Gastroesophageal sphincter (tissue), 4 donors: Measurements from ENCODE around the gene SEC31B. TPM values are rescaled to one million over a fixed set of nuclear protein-coding genes. Genes with fewer than 3 reads are reported as not detected.

ENCODE experiments used
- ATAC-seq: fragments of 150-250 bp; one replicate; pipeline ENCODE4 v1.9.1; 2016; ENCODE audit warnings: mild to moderate bottlenecking, moderate library complexity
- H3K27ac ChIP-seq, 4 donors: fragments of 200-600 bp; sonication (generic) in 3 of 4; 1 replicate in 3 of 4; 2 replicates in 1 of 4; pipeline ENCODE4 v1.5.1; 2016 to 2019
- H3K27me3 ChIP-seq: fragments of 200-600 bp; sonication (generic); one replicate; pipeline ENCODE4 v1.5.1; 2019
- H3K36me3 ChIP-seq, 2 donors: fragments of 200-600 bp; sonication (generic); one replicate each; pipeline ENCODE4 v1.5.1; 2019; ENCODE audit warnings: control low read depth in 1 of 2
- H3K4me1 ChIP-seq, 3 donors: fragments of 200-600 bp; sonication (generic); 1 replicate in 2 of 3; 2 replicates in 1 of 3; pipeline ENCODE4 v1.5.1; 2016 to 2019; ENCODE audit warnings: control low read depth in 2 of 3
- H3K4me3 ChIP-seq, 2 donors: fragments of 200-600 bp; sonication (generic); one replicate each; pipeline ENCODE4 v1.5.1; 2019; ENCODE audit warnings: mild to moderate bottlenecking in 1 of 2, moderate library complexity in 1 of 2
- H3K9me3 ChIP-seq, 3 donors: fragments of 200-600 bp; sonication (generic); one replicate each; pipeline ENCODE4 v1.5.1; 2017 to 2019; ENCODE audit warnings: control low read depth in 2 of 3
- EP300 ChIP-seq: sonication (generic); formaldehyde crosslinking; IDR thresholded peaks from one replicate; pipeline ENCODE4 v1.6.1; 2017; ENCODE audit warnings: antibody characterized with exemption, mild to moderate bottlenecking
- POLR2A ChIP-seq, 2 donors: fragments of 450-650 bp; IDR thresholded peaks; one replicate each; pipeline ENCODE4 v1.6.1; 2017; ENCODE audit warnings: antibody characterized with exemption in 2 of 2, mild to moderate bottlenecking in 2 of 2, moderate library complexity in 1 of 2
- POLR2AphosphoS5 ChIP-seq: sonication (generic); formaldehyde crosslinking; IDR thresholded peaks from one replicate; pipeline ENCODE4 v1.6.1; 2017; ENCODE audit warnings: antibody characterized with exemption
- WGBS, 2 donors: methylation state at CpG; one replicate each; pipeline ENCODE4 v1.1.5; 2018; ENCODE audit warnings: low coverage in 1 of 2; 5-methylcytosine and 5-hydroxymethylcytosine counted together
- total RNA-seq, 4 donors: library from RNA; depleted of rRNA; stranded (reverse); fragments of >200 nt; gene quantifications; one replicate each; pipeline ENCODE4 v1.1.0, GENCODE V29; 2016
- TF ChIP-seq, protein P1 (sequence below), 4 experiments: fragments of 200-600 bp in 2 of 4; fragments of 450-650 bp in 2 of 4; sonication (generic) in 1 of 4; IDR thresholded peaks; one replicate each; pipeline ENCODE4 v1.5.1; 2017 to 2019; ENCODE audit warnings: antibody characterized with exemption in 4 of 4, mild to moderate bottlenecking in 2 of 4, moderate library complexity in 2 of 4

The SEC31B gene
- total RNA-seq, 4 donors from 2014 or later, result 1.1 to 10.7 (median 6.3) TPM

DNA sequence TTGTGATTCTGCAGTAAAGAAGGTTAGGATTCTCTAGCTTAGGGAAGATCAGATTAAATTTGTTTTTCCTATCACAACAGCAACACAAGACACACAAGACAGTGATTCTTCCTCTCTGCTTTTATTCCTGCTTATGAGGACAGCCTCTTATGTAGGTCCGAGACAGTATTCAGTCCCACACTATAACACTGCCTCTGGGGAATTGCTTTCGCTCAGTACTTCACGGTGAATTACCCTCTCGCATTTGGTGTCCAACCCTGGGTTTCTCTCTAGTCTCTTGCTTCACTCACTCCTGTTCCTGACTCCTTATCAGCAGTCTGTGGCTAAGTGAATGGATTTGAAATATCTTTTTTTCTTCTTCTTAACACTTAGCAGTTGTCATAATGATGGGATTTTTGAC lies 17.8 kb upstream of the SEC31B start:
- Histone ChIP-seq H3K9me3 (no peaks in the 10 kb centered on the region), H3K4me1 (peaks cover 0 to 40% (median 19%) of the 10 kb centered on the region in 3 donors), H3K4me3 (no peak overlapping the region), H3K27me3 (no peaks in the 10 kb centered on the region), H3K36me3 (peaks cover 0 to 52% of the 10 kb centered on the region in 2 donors), H3K27ac (no peak overlapping the region)
- TF ChIP-seq POLR2A (IDR thresholded peaks at IDR 0.05) (no peak), POLR2AphosphoS5 (no peak), EP300 (no peak)
- TF ChIP-seq, protein P1, sequence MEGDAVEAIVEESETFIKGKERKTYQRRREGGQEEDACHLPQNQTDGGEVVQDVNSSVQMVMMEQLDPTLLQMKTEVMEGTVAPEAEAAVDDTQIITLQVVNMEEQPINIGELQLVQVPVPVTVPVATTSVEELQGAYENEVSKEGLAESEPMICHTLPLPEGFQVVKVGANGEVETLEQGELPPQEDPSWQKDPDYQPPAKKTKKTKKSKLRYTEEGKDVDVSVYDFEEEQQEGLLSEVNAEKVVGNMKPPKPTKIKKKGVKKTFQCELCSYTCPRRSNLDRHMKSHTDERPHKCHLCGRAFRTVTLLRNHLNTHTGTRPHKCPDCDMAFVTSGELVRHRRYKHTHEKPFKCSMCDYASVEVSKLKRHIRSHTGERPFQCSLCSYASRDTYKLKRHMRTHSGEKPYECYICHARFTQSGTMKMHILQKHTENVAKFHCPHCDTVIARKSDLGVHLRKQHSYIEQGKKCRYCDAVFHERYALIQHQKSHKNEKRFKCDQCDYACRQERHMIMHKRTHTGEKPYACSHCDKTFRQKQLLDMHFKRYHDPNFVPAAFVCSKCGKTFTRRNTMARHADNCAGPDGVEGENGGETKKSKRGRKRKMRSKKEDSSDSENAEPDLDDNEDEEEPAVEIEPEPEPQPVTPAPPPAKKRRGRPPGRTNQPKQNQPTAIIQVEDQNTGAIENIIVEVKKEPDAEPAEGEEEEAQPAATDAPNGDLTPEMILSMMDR (IDR thresholded peaks at IDR 0.05), result no peak
- no peak for ATAC-seq
- 76 to 85% methylated on average over 2 to 3 of the region's 4 CpGs for WGBS, 2 donors

DNA sequence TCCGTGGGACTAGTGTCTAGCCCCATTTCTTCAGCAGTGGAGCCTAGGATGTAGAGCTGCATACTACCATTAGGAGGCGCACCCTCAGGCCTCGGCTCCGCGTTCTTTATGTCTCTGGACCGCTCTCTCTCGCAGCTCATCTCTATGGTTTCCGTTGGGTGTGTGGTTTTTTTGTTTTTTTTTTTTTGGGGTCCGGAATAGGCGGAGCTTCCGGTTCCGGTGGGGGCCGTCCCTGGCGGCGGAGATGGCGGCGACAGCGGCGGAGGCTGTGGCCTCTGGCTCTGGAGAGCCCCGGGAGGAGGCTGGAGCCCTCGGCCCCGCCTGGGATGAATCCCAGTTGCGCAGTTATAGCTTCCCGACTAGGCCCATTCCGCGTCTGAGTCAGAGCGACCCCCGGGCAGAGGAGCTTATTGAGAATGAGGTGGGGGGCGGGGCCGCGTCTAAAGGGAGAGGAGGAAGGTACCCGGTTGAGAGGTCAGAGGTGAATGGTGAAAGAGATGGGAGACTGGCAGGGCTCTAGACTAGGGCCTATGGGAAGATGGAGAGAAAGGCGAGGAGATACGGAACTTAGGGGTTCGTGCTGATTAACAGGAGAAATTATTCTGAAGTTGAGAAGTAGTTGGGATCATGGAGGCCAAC lies 16.2 kb upstream of the SEC31B start, which contains the start of gene HIF1AN:
HIF1AN (plus strand) TSS at position 229 of the 639 bp plus-strand sequence; CDS start at position 245, 16 bp downstream.
- H3K4me3 ChIP-seq, result peak within 1 kb of the TSS; percentile 75 to 92
- 1 to 3% methylated on average over 7 to 13 of the region's 35 CpGs for WGBS, 2 donors
- peaks cover 0 to 40% (median 19%) of the 10 kb centered on the region in 3 donors for H3K4me1 ChIP-seq
- TF ChIP-seq, protein P1 (IDR thresholded peaks at IDR 0.05), result peak; percentile 79 to 97 (median 86)
- no peak for TF ChIP-seq EP300
- peak; percentile 65 to 79 for TF ChIP-seq POLR2A (IDR thresholded peaks at IDR 0.05)
- TF ChIP-seq POLR2AphosphoS5, result peak; percentile 84
- no peaks in the 10 kb centered on the region for H3K9me3 ChIP-seq
- H3K27ac ChIP-seq, result peak within 1 kb of the TSS; percentile 60 to 82 (median 72)
- peaks cover 0 to 36% of the 10 kb centered on the region in 2 donors for H3K36me3 ChIP-seq
- ATAC-seq, result peak; percentile 98
- no peaks in the 10 kb centered on the region for H3K27me3 ChIP-seq

DNA sequence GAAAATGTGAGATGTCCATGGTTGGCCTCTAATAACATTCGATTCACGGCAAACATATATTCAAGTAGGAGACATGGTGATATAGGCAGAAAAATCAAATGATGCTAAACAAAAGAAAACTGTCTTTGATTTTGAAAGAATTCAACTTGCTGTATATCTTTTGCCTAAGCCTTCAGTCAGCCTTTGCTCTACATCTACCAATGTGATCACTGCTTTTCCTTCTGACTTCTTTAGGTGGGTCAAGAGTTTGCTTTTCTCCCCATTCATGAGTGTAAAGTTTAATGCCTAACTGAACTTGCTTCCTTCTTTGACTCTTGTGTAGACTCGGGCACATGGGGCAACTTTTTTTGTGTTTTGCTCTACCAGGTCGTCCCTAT lies 15.7 kb upstream of the SEC31B start:
- no peak for ATAC-seq
- no peaks in the 10 kb centered on the region for H3K27me3 ChIP-seq
- H3K4me1 ChIP-seq, result peaks cover 0 to 42% (median 19%) of the 10 kb centered on the region in 3 donors
- no peaks in the 10 kb centered on the region for H3K9me3 ChIP-seq
- H3K36me3 ChIP-seq, result peaks cover 0 to 31% of the 10 kb centered on the region in 2 donors
- H3K27ac ChIP-seq, result peak overlapping the region; percentile 60 to 82 (median 72)
- TF ChIP-seq POLR2A (IDR thresholded peaks at IDR 0.05), result no peak
- TF ChIP-seq, protein P1 (IDR thresholded peaks at IDR 0.05), result no peak
- TF ChIP-seq EP300, result no peak
- 47 to 63% methylated on average over 3 to 4 of the region's 4 CpGs for WGBS, 2 donors
- peak overlapping the region; percentile 75 to 92 for H3K4me3 ChIP-seq

DNA sequence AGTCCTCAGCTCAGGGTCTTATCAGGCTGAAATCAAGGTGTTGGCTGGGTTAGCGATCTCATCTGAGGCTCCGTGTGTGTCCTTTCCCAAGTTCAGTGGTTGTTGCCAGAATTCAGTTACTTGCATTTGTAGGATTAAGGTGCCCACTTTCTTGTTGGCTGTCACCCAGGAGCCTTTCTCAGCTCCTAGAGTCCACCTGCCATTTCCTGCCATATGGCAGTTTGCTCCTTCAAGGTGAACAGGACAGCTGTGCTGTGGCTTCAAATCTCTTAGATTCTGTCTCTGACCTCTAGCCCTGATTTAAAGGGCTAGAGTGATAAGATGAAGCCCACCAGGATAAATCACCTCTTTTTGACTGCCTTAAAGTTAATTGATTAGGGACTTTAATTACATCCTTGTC lies 15.1 kb upstream of the SEC31B start:
- ATAC-seq, result no peak
- H3K27ac ChIP-seq, result peak overlapping the region in 2 of 4 donors; percentile 72 to 73
- peaks cover 0 to 47% (median 22%) of the 10 kb centered on the region in 3 donors for H3K4me1 ChIP-seq
- WGBS, 2 donors, result 51 to 71% methylated on average over 2 of the region's 2 CpGs
- no peaks in the 10 kb centered on the region for H3K27me3 ChIP-seq
- H3K36me3 ChIP-seq, result peaks cover 0 to 25% of the 10 kb centered on the region in 2 donors
- TF ChIP-seq POLR2A (IDR thresholded peaks at IDR 0.05) (no peak), POLR2AphosphoS5 (no peak), EP300 (no peak)
- no peak overlapping the region for H3K4me3 ChIP-seq
- H3K9me3 ChIP-seq, result no peaks in the 10 kb centered on the region

DNA sequence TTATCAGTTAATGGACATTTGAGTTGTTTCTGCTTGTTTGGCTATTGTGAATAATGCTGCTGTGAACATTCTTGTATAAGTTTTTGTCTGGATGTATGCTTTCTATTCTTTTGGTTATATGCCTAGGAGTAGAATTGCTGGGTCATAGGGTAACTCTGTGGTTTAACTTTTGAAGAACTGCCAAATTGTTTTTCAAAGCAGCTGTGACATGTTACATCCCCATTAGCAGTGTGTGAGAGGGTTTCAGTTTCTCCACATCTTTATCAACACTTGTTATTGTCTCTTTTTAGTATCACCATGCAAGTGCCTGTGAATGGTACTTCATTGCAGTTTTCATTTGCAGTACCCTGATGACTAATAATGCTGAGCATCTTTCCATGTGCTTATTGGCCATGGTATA lies 12.1 kb upstream of the SEC31B start:
- no peak for TF ChIP-seq POLR2A (IDR thresholded peaks at IDR 0.05)
- TF ChIP-seq, protein P1 (IDR thresholded peaks at IDR 0.05), result no peak
- no peak for ATAC-seq

More for the DNA sequence above, 12.1 kb upstream of the SEC31B start:
- Histone ChIP-seq H3K9me3 (no peaks in the 10 kb centered on the region), H3K4me3 (no peak overlapping the region), H3K27ac (no peak overlapping the region), H3K36me3 (peaks cover 0 to 13% of the 10 kb centered on the region in 2 donors), H3K27me3 (no peaks in the 10 kb centered on the region), H3K4me1 (peaks cover 4 to 45% (median 17%) of the 10 kb centered on the region in 3 donors)
